GM13976 (cell line): Measurements from ENCODE around the gene NTRK3.

ENCODE experiments used
- DNase-seq: peaks from one replicate; pipeline ENCODE4 v3.0.0; 2012; ENCODE audit warnings: low spot score
- in situ Hi-C: fragments of 300-500 bp; cut with MboI; formaldehyde crosslinking; loops from one replicate; pipeline ENCODE4 v1.12.0; 2022; ENCODE audit warnings: low sequenced_read_pairs, mixed read lengths, inconsistent platforms; ENCODE audit not compliant: unreplicated experiment
- TF ChIP-seq, protein P1 (sequence below): IDR thresholded peaks from 2 replicates; pipeline ENCODE4 v1.5.1; 2012; ENCODE audit warnings: borderline replicate concordance, mild to moderate bottlenecking; ENCODE audit not compliant: insufficient read depth; ENCODE audit errors: extremely low read depth, missing control alignments, control extremely low read depth

Gene NTRK3

DNA sequence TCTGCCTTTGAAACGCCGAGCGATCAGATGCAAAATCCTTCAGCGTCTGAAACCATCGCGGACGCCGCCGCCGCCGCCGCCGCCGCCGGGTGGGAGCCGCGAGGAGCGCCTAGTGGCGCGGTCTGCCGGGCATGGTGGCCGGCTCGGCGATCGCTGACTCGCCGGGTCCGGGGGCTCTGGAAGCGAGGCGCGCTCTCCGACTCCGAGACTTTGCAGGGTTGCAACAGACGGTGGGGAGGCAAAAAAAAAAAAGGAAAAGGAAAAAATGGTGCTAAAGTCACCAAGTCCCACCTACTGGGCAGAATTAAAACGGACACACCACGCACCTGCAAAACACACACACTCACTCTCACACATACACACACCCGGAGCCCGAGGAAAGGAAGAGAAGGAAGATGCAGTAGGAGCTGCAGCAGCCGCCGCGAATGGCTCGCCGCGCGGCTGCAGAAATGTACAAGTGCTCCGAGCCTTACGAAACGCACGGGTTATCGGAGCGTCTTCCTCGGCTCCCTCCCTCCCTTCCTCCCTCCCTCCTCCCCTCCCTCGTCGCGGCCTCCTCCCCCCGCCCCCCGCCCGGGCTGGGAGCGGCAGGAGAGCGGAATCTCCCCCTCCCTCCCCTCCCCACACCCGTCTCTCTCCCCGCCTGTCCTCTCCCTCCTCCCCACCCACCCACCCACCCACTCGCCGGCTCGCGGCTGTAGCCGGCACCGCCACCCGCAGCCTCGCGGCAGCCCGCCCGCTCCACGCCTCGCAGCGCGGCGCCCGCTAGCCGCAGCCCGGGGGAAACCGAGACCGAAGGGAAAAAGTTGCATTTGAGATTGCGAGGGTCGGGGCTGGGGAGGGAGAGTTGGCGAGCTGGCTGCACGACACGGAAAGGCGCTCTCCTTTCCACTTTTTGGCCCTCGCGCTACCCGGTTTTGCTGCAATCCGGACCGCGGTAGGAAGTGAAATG is at the start of gene NTRK3:
NTRK3 (minus strand) TSS at position 461 of the 952 bp plus-strand sequence. CDS start 586 bp downstream, outside the sequence.
- in situ Hi-C loops = no loop called here
- TF ChIP-seq, protein P1, sequence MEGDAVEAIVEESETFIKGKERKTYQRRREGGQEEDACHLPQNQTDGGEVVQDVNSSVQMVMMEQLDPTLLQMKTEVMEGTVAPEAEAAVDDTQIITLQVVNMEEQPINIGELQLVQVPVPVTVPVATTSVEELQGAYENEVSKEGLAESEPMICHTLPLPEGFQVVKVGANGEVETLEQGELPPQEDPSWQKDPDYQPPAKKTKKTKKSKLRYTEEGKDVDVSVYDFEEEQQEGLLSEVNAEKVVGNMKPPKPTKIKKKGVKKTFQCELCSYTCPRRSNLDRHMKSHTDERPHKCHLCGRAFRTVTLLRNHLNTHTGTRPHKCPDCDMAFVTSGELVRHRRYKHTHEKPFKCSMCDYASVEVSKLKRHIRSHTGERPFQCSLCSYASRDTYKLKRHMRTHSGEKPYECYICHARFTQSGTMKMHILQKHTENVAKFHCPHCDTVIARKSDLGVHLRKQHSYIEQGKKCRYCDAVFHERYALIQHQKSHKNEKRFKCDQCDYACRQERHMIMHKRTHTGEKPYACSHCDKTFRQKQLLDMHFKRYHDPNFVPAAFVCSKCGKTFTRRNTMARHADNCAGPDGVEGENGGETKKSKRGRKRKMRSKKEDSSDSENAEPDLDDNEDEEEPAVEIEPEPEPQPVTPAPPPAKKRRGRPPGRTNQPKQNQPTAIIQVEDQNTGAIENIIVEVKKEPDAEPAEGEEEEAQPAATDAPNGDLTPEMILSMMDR = no peak
- DNase-seq = no peak

DNA sequence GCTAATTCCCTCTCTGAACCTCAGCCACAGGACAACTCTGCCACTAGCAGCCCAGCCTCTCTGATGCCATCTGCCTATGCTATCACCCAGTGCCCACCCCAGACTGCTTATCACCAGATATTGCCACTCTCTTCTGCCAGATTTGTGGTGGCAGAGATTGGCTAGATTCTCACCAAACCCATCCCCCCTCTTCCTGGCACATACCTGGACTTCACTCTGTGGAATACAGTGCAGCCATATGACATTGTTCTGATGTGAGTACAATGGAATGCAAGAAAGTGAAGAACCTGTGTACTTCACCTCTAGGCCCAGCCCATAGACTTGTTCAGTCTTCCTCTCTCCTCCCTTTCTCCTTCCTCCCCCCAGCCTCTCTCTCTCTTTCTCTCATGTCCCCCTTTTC is 46.9 kb upstream of the NTRK3 start:
- no peak for DNase-seq
- in situ Hi-C loops = no loop called here
- TF ChIP-seq, protein P1 = no peak

DNA sequence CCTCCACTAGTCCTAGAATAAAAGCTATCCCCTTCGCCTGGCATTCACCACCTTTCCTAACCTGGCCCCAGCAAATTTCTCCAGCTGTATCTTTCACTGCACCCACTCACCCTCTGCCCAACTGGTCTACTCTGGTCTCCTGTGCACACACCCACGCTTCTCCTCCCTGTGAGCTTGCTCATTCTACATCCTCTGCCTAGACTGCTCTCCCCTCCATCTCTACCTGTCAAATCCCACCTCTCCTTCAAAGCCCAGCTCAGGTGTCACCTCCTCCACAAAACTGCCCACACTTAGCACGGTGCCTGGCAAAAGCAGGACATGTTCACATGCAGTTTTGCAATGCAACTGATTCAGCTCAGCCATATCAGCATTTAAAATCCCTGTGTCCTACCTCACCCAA is 45.8 kb upstream of the NTRK3 start:
- no peak for DNase-seq
- in situ Hi-C loops = no loop called here
- TF ChIP-seq, protein P1 = no peak

DNA sequence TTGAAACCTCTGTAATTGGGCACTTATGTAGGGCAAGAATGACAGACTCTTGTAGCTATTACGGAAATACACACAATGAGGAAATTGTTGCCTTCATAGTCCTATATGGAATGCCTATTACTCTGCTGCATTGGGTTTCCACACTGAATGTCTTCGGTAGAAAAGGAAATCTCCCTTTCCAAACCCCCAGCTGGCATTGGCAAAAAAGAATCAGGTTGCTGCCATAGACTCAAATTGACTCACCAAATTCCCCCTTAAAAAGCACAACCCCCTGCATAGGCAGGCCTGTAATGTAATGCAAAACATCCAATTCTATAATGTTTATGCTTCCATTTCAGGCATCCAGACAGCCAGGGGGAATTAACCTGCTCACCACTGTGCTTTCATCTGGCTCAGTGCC is 44.8 kb upstream of the NTRK3 start:
- in situ Hi-C loops = no loop called here
- DNase-seq = no peak
- TF ChIP-seq, protein P1 = no peak

DNA sequence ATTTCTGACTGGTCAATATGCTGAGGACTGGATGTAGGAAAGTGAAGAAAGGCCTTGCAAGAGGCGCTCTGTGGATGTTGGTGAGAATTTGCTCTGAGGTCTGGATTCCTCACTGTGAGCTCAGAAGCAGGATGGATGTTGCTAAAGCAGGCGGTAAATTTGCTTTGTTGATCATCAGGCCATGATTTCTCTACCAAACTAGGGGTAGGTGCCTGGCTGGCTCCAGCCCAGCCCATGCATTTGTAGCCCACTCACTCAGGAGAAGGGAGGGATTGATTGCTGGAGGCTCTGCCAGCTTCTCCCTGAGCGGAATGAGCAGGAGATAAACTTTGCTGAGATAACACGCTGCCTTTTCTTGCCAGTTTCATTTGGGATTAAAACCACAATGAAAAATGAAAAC is 44.3 kb upstream of the NTRK3 start:
- TF ChIP-seq, protein P1 = no peak
- in situ Hi-C loops = no loop called here
- no peak for DNase-seq

DNA sequence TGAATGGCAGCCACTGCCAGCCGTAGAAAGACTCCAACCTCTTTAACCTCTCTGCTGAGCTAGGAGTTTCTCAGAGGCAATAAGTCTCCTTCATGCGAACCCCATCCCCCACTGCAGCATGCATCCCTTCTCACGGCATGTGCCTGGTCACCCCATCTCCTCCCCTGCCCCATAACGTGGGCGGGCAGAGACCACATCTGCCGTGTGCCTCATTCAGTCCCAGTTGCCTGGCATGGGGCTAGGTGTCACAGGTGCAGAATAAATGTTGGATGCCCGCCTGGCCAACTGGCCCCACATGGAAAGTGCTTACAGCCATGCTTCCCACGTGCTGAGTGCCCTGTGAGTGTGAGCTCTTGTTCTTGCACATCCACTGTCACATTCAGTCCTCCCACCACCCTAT is 43.5 kb upstream of the NTRK3 start:
- in situ Hi-C loops = no loop called here
- TF ChIP-seq, protein P1 = no peak
- DNase-seq = no peak
